GM12801 (cell line): ENCODE measurements around the gene GALNT14.

Source experiments
- TF ChIP-seq, protein P1 (sequence below): IDR thresholded peaks from one replicate; pipeline ENCODE4 v1.5.1; 2011; ENCODE audit warnings: control low read depth; ENCODE audit not compliant: insufficient read length; ENCODE audit errors: extremely low read depth

GALNT14 gene

DNA sequence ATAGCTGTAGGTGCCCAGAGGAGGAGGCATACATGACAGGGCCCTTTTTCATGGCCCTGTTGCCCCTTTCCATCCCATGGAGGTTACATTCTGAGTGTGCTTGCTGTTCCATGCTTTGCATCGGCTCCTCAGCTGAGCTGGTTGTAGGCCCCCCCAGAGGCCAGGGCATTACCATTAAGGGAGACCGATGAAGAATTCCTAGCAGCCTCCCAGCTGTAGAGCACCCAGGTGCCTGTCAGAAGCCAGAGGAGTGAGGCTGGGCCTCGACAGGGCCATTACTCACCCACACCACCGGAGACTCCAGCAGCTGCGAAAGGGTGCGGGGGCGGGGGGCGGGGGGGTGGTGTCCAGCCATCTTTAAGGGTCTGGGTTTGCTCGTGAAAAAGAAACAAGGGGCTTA, 72.2 kb downstream of the GALNT14 start:
- TF ChIP-seq, protein P1, sequence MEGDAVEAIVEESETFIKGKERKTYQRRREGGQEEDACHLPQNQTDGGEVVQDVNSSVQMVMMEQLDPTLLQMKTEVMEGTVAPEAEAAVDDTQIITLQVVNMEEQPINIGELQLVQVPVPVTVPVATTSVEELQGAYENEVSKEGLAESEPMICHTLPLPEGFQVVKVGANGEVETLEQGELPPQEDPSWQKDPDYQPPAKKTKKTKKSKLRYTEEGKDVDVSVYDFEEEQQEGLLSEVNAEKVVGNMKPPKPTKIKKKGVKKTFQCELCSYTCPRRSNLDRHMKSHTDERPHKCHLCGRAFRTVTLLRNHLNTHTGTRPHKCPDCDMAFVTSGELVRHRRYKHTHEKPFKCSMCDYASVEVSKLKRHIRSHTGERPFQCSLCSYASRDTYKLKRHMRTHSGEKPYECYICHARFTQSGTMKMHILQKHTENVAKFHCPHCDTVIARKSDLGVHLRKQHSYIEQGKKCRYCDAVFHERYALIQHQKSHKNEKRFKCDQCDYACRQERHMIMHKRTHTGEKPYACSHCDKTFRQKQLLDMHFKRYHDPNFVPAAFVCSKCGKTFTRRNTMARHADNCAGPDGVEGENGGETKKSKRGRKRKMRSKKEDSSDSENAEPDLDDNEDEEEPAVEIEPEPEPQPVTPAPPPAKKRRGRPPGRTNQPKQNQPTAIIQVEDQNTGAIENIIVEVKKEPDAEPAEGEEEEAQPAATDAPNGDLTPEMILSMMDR: no peak

DNA sequence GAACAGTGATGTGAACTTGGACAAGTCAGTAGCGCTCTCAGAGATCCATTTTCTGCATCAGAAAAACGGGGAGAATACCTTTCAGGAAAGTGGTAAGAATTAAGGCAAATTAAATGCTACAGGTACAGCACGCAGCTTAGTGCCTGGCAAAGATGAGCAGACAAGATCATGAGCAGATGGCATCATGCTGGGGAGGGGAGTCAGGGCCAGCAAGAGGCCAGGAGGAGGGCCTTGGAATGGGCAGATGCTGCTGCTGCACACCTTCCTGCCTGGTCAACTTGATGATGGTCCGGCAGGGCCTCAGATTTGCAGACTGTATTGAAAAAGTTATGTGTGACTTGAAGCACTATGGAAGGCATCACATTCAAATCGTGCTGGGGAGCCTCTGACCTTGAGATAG, 72.9 kb downstream of the GALNT14 start:
- TF ChIP-seq, protein P1: no peak

DNA sequence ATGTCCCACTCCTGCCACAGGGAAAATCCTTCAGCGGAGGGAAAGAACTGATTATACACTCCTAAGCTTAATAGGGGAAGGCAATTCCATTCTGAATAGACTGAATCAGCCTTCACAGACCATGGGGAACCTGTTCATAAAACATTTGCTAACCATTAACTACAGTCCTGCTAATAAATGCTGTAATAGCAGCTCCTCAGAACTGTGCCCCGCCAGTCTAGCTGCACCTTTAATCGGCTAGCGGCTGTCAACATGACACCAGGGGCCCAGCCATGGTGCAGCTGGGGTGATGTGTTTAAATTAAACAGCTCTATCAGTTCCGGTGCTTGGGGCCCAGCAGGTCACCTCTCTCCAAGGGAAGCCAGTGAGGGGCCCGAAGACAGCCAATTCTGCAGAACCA, 77.8 kb downstream of the GALNT14 start:
- TF ChIP-seq, protein P1: no peak

DNA sequence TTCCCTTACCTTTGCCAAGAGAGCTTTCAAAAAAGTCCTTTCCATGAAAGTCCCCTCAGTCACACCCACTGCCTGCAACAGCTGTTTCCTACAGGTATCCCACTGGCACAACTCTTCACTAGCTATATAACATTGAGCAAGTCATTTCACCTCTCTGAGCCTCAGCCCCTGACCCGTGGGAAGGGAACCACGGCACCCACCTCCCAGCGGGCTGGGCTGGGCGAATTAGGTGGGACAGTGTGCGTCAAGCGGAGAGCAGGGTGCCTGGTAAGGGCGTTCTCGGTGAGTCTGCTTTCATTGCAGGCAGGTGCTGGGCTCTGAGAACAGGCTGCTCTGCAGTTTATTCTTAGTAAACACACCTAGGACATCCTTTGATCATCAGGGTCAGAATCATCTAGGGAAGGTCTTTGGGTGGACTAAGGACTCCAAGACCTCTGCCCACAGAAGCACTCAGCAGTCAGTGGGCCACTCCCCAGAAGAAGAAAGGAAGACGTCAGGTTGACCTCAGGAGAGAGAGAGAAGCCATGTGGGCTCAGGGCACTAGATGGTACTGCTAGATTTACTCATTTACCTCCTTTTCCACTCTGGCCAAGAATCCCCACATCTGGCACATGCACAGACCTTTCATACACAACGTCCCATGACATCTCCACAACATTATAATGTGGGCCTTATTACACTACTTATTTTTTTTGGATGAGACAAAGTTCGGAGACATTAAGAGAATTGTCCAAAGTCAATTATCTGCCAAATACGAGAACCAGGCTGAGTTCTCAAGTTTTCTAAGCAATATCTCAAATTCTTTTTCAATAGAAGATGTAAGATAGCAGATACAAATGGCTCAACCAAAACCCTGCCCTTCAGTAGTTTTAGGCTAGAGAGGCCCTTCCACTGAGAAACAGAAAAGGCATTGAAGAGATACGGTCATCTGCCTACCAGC, 79.9 kb downstream of the GALNT14 start:
- TF ChIP-seq, protein P1: no peak

DNA sequence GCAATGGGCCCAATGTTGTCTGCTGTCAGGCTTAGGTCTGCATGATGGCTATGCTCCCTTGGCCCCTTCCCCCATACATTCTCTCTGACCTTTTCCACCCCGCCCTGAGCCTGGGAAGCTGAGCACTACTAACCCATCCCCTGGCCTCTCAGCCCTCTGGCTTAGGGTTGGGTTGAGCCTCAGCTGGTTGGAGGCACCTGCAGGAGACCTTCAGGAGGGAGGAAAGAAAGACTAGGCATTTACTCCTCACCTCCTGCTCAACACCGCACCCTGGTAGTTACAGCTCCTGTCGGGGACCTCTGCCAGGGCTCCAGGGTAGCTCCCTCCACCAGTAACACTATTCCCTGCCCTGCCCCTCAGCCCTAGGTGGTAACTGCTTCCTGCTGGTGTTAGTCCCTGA, 80.5 kb downstream of the GALNT14 start:
- TF ChIP-seq, protein P1: no peak

DNA sequence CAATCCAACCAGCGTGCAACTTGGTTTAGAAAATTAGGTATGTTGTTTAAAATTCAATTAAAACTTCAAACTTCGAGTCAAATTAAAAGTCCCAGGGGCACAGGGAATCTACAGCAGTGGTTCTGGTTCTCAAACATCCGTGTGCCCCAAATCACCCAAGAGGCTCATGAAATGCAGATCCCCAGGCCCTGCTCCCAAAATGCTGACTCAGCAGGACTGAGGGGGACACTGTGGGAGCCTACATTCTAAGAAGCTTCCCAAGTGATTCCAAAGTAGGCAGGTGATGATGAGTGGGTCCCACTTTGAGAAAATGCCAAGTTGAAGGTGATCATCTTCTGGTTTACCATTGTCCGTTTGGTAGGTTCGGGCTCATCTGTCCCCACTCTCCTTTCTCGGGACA, 82.3 kb downstream of the GALNT14 start:
- TF ChIP-seq, protein P1: no peak

DNA sequence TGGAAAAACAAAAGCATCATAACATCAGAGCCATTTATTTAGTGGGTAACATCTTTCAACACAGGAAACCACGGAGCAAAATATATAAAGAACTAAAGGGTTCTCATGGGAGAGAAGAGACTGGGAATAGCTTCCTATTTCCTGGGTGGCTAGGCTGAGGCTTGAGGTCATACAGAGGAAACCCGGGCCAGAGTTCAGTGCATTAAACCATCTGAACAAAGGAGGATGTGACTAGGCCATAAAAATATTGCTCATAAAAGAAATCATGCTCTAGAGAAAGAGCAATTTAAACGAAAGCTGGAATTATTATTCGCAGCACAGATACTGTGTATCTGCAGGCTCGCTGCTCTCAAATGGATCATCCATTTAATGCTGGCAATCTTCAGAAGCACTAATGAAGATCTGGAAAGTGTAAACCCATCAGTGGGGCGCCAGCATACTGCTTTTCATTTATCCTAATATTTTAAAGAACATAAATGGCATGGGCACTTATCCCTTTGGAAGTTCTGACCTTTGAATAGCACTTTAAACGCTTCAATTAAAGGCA, 83.3 kb downstream of the GALNT14 start:
- TF ChIP-seq, protein P1: no peak
